HG03196 (cell line): Measurements from ENCODE around the gene TSPAN11.
"Not testable (repeated sequence)": the region's sequence is repeated elsewhere in the genome, so short reads cannot be mapped to it uniquely, and the experiment has no call there.

Source experiments
- ATAC-seq: cut with Tn5 transposase; IDR thresholded peaks from one replicate; pipeline ENCODE4 v1.9.1; 2021; ENCODE audit not compliant: unreplicated experiment

The TSPAN11 gene

DNA sequence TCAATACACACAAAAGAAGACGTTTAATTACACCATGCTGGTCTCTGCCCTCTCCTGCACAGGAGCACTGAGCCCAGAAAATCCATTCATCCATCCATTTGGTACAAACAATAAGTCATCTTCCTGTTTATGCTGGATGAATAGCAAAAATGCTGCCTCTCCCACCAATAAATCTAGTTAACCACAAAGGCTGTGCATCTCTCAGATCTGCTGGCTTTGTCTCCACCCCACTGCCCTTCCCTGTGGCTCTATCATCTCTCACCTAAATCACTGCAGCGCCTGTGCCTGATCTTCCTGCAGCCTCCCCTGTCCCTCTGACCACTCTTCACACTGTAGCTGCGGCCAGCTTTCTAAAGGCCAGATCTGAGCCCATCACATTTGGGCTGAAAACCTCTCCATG lies 74.2 kb downstream of the TSPAN11 start:
- ATAC-seq = no peak

DNA sequence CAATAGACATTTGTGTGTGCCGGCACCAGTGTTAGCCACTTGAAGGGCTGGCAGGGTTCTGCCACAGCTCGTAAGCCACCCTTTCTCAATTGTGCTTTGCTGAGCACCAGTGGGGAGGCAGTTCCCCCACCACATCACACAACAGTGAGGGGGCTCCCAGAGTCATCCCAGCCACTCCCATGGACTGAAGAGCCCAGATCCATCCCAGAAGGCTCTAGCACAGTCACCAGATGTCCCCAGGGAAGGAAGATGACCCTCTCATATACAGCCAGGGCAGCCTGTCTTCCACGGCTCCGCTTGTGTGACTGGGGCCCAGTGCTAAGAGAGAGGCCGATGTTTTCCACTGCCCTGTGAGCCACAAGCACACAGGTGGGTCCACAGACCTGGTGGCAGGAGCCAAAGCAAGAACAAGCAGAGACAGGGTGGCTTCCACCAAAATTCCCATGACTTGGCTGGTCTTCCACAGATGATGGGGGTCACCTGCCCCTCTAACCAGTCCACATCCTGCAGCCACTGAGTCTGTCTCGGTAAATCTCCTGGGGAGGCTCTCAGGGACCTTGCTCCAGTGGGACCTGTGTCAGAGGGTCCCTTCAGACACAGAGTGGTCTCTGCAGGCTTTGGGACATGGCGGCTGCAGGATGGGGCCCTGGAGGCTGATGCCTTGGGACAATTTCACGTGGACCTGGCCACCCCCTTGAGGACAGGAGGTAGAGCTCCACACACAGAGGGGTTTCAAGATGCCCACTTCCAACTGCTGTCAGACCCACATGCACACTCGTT lies 75.2 kb downstream of the TSPAN11 start:
- ATAC-seq = no peak

DNA sequence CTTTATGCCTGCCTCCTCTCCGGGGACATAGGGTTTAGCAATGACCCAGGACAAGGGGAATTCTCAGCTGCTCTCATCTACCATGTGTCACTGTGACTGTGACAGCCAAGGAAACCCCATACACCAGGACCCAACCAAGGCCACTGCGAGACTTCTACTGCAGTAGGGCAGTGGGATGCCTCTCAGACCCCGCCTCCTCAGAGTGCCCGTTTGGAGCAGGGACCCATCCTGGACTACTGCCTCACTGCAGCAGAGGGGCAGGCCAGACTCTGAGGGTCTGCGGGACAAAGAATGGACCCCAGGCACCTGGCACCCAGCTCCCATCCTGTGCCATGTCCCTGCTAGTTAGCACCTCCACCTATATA lies 75.8 kb downstream of the TSPAN11 start:
- ATAC-seq = no peak

DNA sequence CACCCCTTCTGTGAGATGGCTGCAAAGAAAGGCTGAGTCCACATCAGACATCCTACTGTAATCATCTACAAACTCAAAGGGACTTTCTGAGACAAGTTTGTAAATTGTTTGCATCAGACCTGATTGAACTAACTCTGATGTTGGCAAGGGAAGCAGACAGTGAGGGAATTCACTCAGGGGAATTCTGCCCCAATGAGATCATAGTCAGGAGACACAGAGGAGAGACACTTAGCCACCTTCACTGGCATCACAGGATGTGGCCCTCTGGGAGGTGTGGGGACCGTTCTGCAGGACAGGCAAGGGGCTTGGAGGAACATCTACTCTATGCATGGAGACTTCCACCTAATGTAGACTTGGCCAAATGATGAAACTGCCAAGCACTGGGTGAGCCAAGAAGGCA lies 76.5 kb downstream of the TSPAN11 start:
- peak; percentile 55 for ATAC-seq

DNA sequence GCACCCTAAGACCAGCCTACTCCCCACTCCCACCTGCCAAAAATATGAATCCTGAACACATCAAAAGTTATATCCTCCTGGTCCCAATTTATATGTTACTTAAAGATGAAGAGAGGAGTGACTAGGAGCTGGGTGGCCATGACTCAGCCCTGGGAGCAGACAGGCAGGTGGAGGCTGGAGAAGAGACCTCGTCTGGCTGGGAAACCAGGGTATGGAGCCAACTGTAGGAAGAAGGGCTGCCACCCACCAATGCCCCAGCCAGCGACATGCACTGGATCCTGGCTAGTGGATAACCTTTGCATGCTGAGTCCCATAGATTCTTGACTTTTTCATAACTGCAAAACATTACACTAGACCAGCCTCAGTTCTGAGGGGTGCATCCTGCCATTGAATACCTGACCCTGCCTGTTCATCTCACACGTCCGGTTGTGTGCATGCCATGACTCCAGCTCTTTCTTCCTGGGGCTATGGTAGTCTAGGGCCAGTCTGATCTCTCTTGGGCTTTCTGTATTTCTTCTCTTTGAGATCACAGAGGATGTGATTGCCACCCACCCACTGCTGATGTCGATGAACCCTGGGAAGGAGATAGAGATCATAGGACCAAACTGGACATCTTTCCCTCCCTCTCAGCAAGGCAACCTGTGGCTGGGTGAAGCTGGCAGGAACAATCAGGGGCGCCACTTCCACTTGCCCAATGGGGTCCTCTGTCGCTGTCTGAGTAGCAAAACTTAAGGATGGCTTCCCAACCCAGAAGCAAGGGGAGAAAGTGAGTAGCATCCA lies 77.5 kb downstream of the TSPAN11 start:
- ATAC-seq = no peak

DNA sequence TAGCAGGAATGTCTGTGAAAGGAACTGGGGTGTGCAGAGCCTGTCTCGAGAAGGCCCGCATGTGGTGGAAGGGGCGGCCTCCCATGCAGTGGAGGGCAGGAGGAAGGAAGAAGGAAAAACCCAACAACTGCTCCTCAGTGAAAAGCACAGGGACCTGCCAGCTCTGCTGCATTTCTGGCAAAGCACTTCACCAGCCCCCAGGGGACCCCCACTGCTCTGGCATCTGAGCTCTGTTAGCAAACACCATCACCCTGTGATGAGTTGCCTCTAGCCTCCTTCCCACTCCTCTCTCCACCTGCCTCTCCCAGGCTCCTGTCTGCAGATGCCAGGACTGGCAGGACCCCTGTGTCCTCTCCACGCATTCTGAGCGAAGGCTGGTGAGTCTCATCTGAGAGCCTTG lies 78.1 kb downstream of the TSPAN11 start:
- ATAC-seq = no peak

DNA sequence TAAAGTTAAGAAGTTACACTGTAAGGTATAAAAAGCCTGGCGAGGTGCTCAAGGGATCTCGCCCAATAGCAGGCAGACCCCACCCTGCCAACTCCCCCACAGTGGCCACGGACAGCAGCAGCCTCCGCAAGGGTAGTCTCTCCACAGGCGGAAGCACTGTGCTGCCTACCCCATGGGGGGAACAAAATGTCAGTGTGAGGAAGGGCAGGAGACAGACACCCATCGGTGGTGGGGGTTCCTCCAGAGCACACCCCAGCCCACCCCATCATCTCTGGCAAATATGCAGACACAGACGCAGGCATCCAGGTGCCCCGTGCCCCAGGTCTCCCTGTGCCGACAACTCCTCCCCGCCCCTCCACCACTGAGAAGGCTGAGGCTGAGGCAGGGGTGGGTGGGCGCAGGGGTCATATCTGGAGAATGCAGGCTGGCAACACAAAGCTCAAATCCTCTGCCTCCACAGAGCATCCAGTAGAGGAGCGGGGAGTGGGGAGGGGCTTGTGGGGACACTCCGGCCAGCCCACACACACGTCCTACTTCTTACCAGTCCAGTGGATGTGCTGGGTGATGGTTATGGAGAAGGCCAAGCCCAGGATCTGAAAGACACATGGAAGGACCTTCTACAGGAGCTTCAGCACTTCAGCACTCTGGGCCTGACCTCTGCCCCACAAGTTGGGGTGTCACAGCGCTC lies 78.9 kb downstream of the TSPAN11 start:
- no peak for ATAC-seq

DNA sequence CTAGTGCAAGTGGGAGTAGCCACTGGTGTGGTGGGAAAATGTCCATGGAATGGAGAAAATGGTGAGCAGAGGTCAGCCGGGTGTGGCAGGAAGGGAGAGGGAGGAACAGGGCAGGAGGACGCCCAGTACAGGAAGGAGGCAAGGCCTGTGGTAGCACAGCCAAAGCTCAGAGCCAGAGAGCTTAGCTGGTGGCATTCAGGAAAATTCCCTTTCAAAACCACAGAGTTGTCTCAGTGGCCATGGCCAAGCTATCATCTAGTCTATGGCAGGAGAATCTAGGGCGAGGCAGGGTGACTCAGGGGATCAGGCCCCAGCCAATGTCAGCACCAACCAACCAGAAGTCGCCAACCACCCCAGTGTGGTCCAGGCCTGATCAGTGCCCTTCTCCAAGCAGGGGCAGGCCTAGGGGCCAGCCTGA lies 79.4 kb downstream of the TSPAN11 start:
- no peak for ATAC-seq

DNA sequence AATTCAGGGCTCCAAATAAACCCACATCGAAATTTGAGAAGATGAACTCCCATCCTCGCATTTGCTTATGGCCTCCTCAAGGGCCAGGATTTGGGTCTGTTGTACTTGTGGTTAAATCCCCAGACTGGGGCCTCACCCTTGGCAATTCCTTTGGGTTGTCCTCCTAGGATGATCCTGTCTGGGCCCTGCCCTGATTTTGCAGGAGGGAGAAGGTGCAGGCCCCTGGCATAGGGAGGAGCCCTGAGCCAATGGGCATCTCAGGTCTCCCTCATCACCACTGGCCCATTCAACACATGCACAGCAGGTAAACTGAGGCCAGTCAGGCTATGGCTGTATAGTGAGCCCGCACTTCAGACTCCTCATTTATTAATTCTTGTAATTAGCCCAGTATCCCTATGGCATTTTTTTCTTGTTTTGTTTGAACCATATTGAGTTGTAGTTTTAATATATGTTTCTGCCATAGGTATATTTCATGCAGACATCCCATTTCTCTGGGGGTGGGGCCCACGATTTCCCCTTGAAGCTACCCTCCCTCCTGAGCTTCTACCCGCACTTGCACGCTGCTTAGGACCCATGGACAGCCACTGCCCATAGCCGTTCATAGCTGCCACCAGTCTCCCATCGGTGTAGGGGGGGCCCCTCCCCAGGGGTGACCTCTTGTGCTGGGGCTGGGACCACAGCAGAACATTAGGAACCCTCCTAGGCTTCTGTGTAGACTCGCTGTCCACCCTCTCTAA lies 80.0 kb downstream of the TSPAN11 start:
- no peak for ATAC-seq

DNA sequence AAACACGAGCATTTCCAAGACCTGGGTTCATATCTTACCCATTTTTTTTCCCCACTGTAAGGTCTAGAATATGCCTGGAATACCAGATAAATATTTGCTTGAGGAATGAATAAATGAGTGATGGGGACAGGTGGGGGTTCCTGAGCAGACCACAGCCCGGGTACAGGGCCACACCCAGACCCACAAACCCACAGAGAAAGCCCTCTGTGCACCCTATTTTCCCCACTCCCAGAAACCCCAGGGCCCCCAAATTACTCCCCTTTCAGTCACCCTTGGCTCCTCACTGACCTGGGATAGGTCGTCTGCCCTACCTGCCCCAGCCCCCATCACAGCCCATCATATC lies 80.6 kb downstream of the TSPAN11 start:
- ATAC-seq = no peak

DNA sequence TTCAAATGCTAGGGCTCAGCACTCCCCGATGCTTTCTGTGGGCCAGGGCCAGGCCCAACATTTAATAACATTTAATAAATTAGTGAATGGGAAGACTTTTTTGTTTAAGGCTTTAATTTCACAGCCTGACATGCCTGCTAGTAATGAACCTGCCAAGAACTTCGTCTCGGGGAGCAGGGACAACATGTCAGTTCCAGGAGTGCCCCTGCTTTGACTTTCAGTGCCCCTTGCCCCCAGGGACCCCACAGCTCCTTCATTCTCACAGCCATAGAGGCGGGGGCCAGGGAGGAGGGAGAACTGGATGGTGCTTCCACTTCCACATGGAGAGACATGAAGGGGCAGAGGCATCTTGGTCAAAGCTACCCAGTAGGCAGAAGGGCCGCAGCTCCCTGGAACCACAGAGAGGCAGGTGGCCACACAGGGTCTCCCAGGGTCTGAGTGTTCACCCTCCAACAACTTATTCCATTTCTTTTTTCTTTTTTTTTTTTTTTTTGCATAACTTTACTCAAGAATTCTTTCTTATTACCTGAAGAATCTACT lies 81.2 kb downstream of the TSPAN11 start:
- ATAC-seq = no peak

DNA sequence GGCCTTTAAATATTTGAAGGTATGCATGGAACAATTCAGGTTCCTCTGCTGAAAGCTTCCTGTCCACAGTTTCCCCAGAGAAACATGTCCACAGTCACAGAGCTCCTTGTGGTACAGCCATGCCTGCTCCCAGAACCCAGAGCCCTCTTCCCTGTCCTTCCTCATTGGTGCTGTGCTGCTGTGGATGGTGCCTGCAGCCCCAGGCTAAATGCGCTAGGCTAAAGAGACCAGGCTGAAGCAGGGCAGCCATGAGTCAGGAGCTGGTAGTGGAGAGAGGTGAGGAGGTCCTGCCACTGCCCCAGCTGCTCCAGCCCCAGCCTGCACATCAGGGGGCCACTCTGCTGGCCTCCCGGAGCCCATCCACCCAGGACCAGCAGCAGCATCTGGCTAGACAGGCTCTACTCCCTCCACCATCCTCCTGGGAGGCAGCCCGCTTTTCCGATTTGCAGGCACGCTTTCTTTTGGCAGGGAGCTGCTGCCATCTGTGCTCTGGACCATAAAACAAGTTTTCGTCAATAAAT lies 81.8 kb downstream of the TSPAN11 start:
- no peak for ATAC-seq

DNA sequence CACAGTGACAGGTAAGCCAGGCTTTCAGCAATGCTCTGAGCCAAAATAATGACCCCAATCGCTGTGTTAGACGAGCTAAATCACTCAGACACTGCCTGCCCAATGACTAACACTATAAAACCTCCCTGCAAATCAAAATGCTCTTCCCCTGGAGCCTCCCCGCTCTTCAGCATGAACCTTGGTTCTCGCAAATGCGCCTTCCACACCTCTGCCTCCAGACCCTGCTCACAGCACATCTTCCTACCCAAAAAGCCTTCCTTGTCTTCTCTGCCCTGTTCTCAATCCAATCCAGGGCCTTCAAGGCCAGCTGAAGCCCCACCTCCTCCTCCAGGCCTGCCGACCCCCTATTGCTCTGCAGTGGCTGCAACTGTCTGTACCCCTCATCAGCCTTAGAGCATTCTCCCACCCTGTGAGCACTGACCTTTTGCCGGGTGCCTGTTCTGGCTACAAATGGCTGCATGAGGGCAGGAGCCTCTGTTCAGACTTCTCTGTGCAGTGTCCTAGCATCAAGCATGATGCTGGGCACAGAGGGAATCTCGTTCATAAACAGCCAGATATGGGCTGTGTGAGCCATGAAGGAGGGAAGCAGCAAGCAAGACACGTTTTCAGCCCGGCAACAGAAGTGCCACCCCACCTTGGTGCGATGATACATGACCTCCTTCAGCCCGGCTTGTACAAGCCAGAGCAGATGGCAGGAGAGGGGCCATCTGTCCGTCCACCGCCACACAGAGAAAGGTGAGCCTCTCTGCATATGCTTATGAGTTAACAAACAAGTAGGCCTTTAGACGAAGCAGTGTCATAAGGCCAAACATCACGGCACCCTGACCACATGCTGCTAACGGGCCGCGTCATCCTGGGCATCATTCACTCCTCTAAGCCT lies 82.7 kb downstream of the TSPAN11 start:
- ATAC-seq = no peak

DNA sequence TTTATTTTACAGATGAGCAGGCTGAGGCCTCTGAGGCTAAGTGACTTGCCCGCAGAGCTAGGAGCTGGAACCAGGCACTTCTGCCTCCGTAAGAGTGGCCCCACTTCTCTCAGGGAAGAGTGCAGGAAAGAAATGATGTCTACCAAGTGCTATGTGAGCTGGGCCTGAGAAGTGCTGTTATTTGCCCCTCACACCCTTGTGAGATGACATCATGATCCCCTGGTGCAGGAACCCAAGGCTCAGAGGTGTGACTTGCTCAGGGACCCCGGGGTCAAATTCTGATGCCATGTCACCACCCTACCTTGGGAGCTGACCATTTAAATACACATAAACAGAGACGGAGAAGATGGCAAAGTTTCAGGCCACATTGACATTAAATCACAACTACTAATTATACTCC lies 83.4 kb downstream of the TSPAN11 start:
- no peak for ATAC-seq

DNA sequence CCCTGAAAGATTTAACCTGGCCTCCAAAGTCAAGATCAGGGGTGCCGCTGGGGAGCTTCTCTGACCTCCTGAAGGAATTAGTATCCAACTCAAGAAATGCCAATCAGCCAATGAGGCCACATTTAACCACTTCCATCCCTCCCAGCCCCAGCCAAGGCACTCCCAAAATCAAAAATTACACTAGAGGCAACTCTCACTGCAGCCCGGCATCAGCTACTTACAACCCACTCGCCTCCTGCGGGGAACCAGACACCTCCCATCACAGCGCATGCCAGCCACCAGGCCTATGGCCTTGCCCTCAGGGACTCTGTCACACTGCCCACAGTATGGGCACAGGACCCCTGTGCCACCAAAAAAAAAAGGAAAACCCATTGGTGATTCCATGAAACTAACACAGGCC lies 84.8 kb downstream of the TSPAN11 start:
- no peak for ATAC-seq

DNA sequence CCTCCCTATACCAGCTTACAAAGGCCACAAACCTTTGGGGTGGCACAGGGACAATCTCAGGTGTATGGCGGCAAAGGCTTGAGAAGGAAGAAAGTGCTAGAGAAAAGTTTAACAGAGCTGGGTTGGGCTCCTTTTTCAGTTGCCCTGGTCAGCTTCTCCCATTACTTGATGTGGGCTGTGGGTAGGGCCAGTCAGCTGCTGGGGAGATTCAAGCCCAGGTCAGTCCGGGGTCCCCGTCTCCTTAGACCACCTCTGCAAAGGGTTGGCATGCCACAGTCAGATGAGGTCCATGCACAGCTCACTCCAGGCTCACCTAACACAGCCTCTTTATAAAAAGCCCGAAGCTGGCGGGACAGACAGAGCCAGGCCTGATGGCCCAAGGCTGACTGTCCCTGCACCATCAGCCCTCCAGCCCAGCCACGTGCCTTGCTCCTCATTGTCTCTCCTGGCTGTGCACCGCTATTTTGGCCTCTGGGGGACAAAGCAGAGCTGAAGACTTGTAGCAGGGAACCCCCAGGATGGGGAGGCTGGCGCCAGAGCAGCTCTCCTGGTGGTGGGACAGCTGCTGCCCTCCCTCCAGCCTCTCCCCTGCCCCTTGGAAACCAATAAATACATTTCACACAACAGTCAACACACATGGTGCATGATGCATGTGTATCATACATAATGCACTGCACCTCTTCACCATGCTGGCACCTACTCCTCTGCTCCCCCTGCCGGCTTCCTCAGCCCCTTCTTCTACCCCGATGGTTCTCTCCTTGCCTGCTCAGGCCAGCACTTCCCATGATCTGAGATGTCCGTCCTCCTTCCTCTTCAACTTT lies 85.4 kb downstream of the TSPAN11 start:
- ATAC-seq = no peak

DNA sequence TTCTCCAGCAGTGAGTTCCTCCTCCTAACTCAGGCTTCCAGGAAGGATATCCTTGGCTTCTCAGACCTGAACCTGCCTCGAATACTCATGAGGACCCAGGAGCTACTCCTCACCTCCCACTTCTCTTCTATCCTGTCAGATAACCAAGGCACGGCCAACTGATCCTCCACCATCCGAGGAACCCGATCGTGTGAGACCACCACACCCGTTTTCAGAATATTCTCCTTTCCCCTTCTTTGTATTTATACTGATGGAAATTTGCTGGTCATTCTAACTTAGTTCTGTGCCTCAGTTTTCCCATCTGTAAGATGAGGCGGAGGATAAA lies 86.0 kb downstream of the TSPAN11 start:
- not testable (repeated sequence) for ATAC-seq

DNA sequence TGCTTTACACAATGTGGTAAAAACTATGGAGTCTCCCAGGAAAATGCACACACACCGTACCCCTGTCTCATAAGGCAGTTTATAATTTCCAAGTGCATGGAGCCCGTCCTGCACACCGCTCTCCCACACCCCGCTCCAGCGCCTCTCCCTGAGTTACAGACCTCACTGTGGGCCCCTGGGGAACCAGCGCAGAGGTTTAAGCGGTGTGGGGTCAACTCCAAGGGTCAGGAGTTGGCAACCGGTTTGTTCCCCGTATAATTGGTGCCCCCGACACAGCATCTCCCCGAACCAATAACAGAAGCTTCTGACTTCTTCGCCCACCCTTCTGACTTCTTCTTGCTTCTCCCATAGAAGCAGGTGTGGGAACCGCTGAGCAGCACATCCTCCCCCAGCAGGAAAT lies 88.7 kb downstream of the TSPAN11 start:
- no peak for ATAC-seq

DNA sequence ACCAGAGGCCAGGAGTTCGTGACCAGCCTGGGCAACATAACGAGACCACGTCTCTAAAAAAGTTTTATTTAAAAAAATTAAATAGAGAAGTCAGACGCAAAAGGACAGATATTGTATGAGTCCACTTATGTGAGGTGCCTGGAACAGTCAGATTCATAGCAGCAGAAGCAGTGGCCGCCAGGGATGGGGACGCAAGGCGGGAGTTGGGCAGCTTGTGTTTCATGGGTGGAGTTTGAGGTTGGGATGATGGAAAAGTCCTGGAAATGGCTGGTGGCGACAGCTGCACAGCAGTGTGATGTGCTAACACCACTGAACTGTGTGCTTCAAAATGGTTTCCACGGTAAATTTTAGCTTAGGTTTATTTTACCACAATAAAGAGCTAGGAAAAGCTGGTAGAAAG lies 89.5 kb downstream of the TSPAN11 start:
- ATAC-seq = no peak
